Measurements from ENCODE around the gene AGO3.

- TF ChIP-seq POLR2AphosphoS5 (IDR thresholded peaks at IDR 0.05) (no peak), CTCF (IDR thresholded peaks at IDR 0.05) (no peak), POLR2A (IDR thresholded peaks at IDR 0.05) (no peak)
These were observed 49.2 kb downstream of the AGO3 start for GRCh38 chr1:35980090-35980489.
